Posterior cingulate gyrus (tissue), 11 donors: ENCODE measurements around the gene KRTAP12-2.
"Not testable (repeated sequence)": the region's sequence is repeated elsewhere in the genome, so short reads cannot be mapped to it uniquely, and the experiment has no call there.

Experiments
- DNase-seq, 10 donors: peaks; one replicate each; pipeline versions ENCODE4 v3.0.0 to v3.0.0-alpha.2; 2020 to 2021; ENCODE audit warnings: mixed read lengths in 3 of 10
- intact Hi-C: fragments of 100-400 bp; cut with DNase I; formaldehyde crosslinking; loops from one replicate; pipeline ENCODE4 v1.15.1; 2023

KRTAP12-2 gene

GRCh38 chr21:44656868-44657267, 9.9 kb downstream of the KRTAP12-2 start:
- peak in 1 of 10 donors; percentile 12 for DNase-seq
- intact Hi-C loops, result no loop called here

GRCh38 chr21:44654576-44655175, 12.1 kb downstream of the KRTAP12-2 start, which contains the start of gene KRTAP12-4:
Gene KRTAP12-4, minus strand, starts transcription at chr21:44654659. Its CDS starts 45 bp downstream, at chr21:44654614.
- intact Hi-C loops, result no loop called here
- peak in 1 of 10 donors; percentile 70 for DNase-seq

- peak in 1 of 10 donors; percentile 72 for DNase-seq
- intact Hi-C loops, result no loop called here
Observed at GRCh38 chr21:44653656-44654575, 12.8 kb downstream of the KRTAP12-2 start.

GRCh38 chr21:44653123-44653522, 13.6 kb downstream of the KRTAP12-2 start:
- intact Hi-C loops, result no loop called here
- peak in 1 of 10 donors; percentile 71 for DNase-seq

GRCh38 chr21:44650973-44651675, 15.6 kb downstream of the KRTAP12-2 start:
- peak in 1 of 10 donors; percentile 33 for DNase-seq
- intact Hi-C loops, result no loop called here

- intact Hi-C loops, result no loop called here
- peak in 1 of 10 donors; percentile 44 for DNase-seq
Observed at GRCh38 chr21:44650265-44650972, 16.3 kb downstream of the KRTAP12-2 start.

GRCh38 chr21:44649521-44650100, 17.1 kb downstream of the KRTAP12-2 start:
- peak in 1 of 10 donors; percentile 48 for DNase-seq
- intact Hi-C loops, result no loop called here

- intact Hi-C loops, result no loop called here
- DNase-seq, result peak in 1 of 10 donors; percentile 81
Observed at GRCh38 chr21:44648557-44649311, 18.0 kb downstream of the KRTAP12-2 start.

- intact Hi-C loops, result no loop called here
- DNase-seq, result peak in 1 of 10 donors; percentile 57
Observed at GRCh38 chr21:44647222-44647552, 19.5 kb downstream of the KRTAP12-2 start.

- intact Hi-C loops, result not testable (repeated sequence)
- peak in 1 of 10 donors; percentile 26 for DNase-seq
Observed at GRCh38 chr21:44646366-44647221, 20.1 kb downstream of the KRTAP12-2 start, which contains the start of gene KRTAP10-11. Gene KRTAP10-11, plus strand, starts transcription at chr21:44646414. Its CDS starts 45 bp downstream, at chr21:44646459.

- intact Hi-C loops, result no loop called here
- DNase-seq, result no peak
Observed at GRCh38 chr21:44644878-44645277, 21.8 kb downstream of the KRTAP12-2 start.

GRCh38 chr21:44643741-44644310, 22.9 kb downstream of the KRTAP12-2 start:
- DNase-seq, result no peak
- intact Hi-C loops, result no loop called here

- intact Hi-C loops, result no loop called here
Observed at GRCh38 chr21:44640761-44641160, 26.0 kb downstream of the KRTAP12-2 start.

GRCh38 chr21:44639331-44639655, 27.4 kb downstream of the KRTAP12-2 start:
- intact Hi-C loops, result no loop called here
- no peak for DNase-seq

More at GRCh38 chr21:44640761-44641160, 26.0 kb downstream of the KRTAP12-2 start:
- DNase-seq, result no peak

GRCh38 chr21:44638506-44639330, 28.0 kb downstream of the KRTAP12-2 start:
- intact Hi-C loops, result not testable (repeated sequence)

GRCh38 chr21:44637851-44638348, 28.8 kb downstream of the KRTAP12-2 start:
- intact Hi-C loops, DNase-seq: not testable (repeated sequence)

More at GRCh38 chr21:44638506-44639330, 28.0 kb downstream of the KRTAP12-2 start:
- DNase-seq, result peak in 1 of 10 donors; percentile 78
